Measurements from ENCODE around the gene SEPHS2. TPM values are rescaled to one million over a fixed set of nuclear protein-coding genes. Genes with fewer than 3 reads are reported as not detected.

Gene SEPHS2
- polyA plus RNA-seq, 1 experiment = 44.4 TPM

DNA sequence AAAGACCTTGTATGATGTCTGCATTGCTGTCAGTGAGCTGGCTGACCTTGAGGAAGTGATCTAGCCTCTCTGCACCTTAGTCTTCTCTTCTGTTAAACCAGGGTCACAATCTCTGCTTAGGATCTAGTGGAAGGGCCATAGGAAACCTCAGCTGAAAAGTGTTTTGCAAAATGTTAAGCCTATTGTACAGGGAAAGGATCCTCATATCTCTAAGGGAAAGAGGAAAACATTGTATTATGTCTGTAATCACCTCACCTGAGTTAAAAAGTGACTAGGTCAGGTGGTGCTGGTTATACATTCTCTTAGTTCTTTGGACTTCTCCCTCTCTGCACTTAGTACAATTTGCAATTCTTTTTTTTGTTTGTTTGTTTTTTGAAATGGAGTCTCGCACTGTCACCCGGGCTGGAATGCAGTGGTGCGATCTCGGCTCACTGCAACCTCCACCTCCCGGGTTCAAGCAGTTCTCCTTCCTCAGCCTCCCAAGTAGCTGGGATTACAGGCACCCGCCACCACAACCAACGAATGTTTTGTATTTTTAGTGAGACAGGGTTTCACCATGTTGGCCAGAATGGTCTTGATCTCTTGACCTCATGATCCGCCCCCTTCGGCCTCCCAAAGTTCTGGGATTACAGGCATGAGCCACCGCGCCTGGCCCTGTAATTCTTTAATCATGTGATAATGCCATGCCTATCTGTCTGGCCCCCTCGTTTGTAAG is 2.0 kb upstream of the SEPHS2 start:
- H3K36me3 ChIP-seq (ENCODE audit: control insufficient read depth, insufficient read depth, low read length) = peaks cover 2% of the 10 kb centered on the region
- CTCF ChIA-PET = interaction anchor here (0.7 to 2.8 kb wide), 6 partner anchors 38 to 168 kb away, joined by 3 to 13 read pairs (median 3); partner anchors contain the start of gene ZNF747
- H3K27me3 ChIP-seq (ENCODE audit: control insufficient read depth, insufficient read depth, low read length) = no peaks in the 10 kb centered on the region
- H3K4me3 ChIP-seq (ENCODE audit: low read depth, low read length) = no peak overlapping the region
- POLR2A ChIA-PET = no interaction called here
- TF ChIP-seq, protein P1, sequence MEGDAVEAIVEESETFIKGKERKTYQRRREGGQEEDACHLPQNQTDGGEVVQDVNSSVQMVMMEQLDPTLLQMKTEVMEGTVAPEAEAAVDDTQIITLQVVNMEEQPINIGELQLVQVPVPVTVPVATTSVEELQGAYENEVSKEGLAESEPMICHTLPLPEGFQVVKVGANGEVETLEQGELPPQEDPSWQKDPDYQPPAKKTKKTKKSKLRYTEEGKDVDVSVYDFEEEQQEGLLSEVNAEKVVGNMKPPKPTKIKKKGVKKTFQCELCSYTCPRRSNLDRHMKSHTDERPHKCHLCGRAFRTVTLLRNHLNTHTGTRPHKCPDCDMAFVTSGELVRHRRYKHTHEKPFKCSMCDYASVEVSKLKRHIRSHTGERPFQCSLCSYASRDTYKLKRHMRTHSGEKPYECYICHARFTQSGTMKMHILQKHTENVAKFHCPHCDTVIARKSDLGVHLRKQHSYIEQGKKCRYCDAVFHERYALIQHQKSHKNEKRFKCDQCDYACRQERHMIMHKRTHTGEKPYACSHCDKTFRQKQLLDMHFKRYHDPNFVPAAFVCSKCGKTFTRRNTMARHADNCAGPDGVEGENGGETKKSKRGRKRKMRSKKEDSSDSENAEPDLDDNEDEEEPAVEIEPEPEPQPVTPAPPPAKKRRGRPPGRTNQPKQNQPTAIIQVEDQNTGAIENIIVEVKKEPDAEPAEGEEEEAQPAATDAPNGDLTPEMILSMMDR (IDR thresholded peaks at IDR 0.05; ENCODE audit: insufficient read depth, low read depth, low read length) = no peak
- no peak for DNase-seq (ENCODE audit: low read depth)

DNA sequence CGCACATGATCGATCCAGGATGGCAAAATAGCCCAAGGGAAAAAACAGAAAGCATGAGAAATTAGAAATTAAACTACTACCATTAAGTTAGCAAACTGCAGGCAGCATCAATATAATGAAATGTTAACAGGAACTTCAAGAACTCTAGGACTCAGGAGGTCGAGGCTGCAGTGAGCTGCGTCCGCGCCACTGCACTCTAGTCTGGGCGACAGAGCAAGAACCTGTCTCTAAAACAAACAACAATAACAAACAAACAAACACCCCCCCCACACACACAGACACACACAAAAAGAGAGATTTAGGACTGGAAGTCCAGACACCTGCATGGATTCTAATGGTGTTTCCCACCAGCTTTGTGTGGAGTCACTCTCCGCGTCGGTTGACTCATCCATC is 525 bp upstream of the SEPHS2 start:
- ChIA-PET CTCF (interaction anchor here (1.0 to 2.0 kb wide), 4 partner anchors 11 to 49 kb away, joined by 3 to 9 read pairs (median 4); partner anchors contain the start of gene DCTPP1), POLR2A (no interaction called here)

DNA sequence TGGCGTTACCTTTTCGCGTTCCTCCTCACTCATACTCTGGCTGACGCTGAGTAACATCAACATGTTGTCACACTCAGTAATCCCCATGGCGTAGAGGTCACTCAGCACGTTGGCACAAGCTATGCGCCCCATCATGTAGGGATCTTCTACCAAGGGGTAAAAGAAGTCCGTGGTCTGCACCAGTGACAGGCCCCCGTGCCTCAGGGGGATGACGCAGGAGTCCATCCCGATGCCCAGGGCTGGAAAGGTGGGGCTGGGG is 596 bp downstream of the SEPHS2 start:
- ChIA-PET POLR2A (interaction anchor here (0.6 kb wide), 1 partner anchor 70 kb away, joined by 9 read pairs; no protein-coding TSS in a partner anchor), CTCF (interaction anchor here (1.5 to 2.0 kb wide), 3 partner anchors 12 to 170 kb away, joined by 4 to 9 read pairs (median 4); partner anchors contain the start of gene DCTPP1)
- Histone ChIP-seq H3K4me3 (ENCODE audit: low read depth, low read length) (peak overlapping the region; percentile 72), H3K27me3 (ENCODE audit: control insufficient read depth, insufficient read depth, low read length) (no peaks in the 10 kb centered on the region), H3K36me3 (ENCODE audit: control insufficient read depth, insufficient read depth, low read length) (peaks cover 2% of the 10 kb centered on the region)
- DNase-seq (ENCODE audit: low read depth) = no peak
- TF ChIP-seq, protein P1 (IDR thresholded peaks at IDR 0.05; ENCODE audit: insufficient read depth, low read depth, low read length) = no peak

More for the DNA sequence above, 525 bp upstream of the SEPHS2 start:
- Histone ChIP-seq H3K4me3 (ENCODE audit: low read depth, low read length) (peak overlapping the region; percentile 72), H3K36me3 (ENCODE audit: control insufficient read depth, insufficient read depth, low read length) (peaks cover 2% of the 10 kb centered on the region), H3K27me3 (ENCODE audit: control insufficient read depth, insufficient read depth, low read length) (no peaks in the 10 kb centered on the region)
- no peak for DNase-seq (ENCODE audit: low read depth)
- TF ChIP-seq, protein P1 (IDR thresholded peaks at IDR 0.05; ENCODE audit: insufficient read depth, low read depth, low read length) = no peak

DNA sequence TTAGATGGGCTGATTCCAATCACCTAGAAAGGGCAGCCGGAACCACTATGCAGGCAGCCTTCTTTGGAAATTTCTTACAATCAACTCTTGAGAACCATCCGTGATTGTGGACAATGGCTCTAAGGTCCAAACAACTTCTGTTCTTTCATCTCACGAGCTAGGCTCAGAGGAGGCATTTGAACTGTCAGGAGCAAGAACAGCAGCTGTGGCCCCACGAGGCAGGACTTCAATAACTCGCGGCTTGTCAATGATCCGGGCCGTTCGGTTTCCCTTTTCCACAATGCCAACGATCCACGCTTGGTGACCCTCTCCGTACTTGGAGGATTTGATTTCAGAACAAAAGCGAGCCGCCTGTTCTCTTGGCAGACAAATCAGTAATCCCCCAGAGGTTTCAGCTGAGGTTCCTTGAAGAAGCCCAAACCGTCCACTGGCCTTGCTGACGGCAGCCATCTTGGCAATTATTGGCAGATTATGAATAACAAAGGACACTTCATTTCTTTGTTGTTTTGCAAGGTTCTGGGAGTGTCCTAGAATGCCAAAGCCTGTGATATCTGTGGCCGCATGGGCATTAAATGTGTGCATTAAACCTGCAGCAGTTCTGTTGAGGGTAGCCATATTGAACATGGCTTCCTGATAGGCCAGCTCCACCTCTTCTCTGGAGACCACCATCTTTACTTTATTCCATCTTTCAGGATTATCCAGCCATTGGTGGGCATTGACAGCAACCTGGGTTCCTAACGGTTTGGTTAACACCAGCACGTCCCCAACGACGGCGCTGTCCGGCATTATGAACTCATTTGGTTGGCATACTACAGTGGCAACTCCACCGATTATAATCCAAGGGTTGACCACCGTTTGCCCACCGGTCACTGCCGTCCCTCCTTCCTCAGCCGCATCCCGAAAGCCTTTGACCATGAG is 1.2 kb downstream of the SEPHS2 start:
- POLR2A ChIA-PET = no interaction called here
- no peaks in the 10 kb centered on the region for H3K27me3 ChIP-seq (ENCODE audit: control insufficient read depth, insufficient read depth, low read length)
- CTCF ChIA-PET = interaction anchor here (0.9 to 2.0 kb wide), 4 partner anchors 15 to 185 kb away, joined by 3 to 9 read pairs (median 4); partner anchors contain the start of gene DCTPP1

More for the DNA sequence above, 1.2 kb downstream of the SEPHS2 start:
- no peak for DNase-seq (ENCODE audit: low read depth)
- TF ChIP-seq, protein P1 (IDR thresholded peaks at IDR 0.05; ENCODE audit: insufficient read depth, low read depth, low read length) = no peak
- Histone ChIP-seq H3K4me3 (ENCODE audit: low read depth, low read length) (peak overlapping the region; percentile 72), H3K36me3 (ENCODE audit: control insufficient read depth, insufficient read depth, low read length) (peaks cover 2% of the 10 kb centered on the region)

Data from BJ (cell line).